D721Med (cell line): Measurements from ENCODE around the gene TYSND1.

Experiments
- DNase-seq: peaks from one replicate; pipeline ENCODE4 v3.0.0; 2011; ENCODE audit warnings: low spot score; ENCODE audit not compliant: insufficient read length
- FAIRE-seq: peaks from 2 replicates; lab custom pipeline; 2011; peaks lifted over from hg19 to GRCh38; lab: Jason Lieb, UNC
- CTCF ChIP-seq: IDR thresholded peaks from 2 replicates; pipeline ENCODE4 v1.5.1; 2012; ENCODE audit warnings: mild to moderate bottlenecking, control low read depth; ENCODE audit not compliant: insufficient read depth; ENCODE audit errors: missing control alignments

Gene TYSND1

GRCh38 chr10:70146489-70147258 is at the start of gene TYSND1:
TYSND1 (minus strand) TSS chr10:70146700; CDS start chr10:70146586, 114 bp downstream.
- DNase-seq (peak; percentile 98), FAIRE-seq (peak; percentile 16)
- peak; percentile 76 for TF ChIP-seq CTCF

GRCh38 chr10:70193391-70193844 is 46.9 kb upstream of the TYSND1 start:
- FAIRE-seq (no peak), DNase-seq (no peak)
- no peak for TF ChIP-seq CTCF

GRCh38 chr10:70192326-70192968 is 45.9 kb upstream of the TYSND1 start:
- FAIRE-seq (no peak), DNase-seq (no peak)
- TF ChIP-seq CTCF = no peak

- TF ChIP-seq CTCF = no peak
- FAIRE-seq (no peak), DNase-seq (no peak)
These were observed 45.4 kb upstream of the TYSND1 start for GRCh38 chr10:70191972-70192305.

GRCh38 chr10:70191161-70191971 is 44.9 kb upstream of the TYSND1 start:
- TF ChIP-seq CTCF = no peak
- DNase-seq (no peak), FAIRE-seq (no peak)

- TF ChIP-seq CTCF = no peak
- FAIRE-seq (no peak), DNase-seq (no peak)
These were observed 44.1 kb upstream of the TYSND1 start for GRCh38 chr10:70190581-70190980.
